NK-92 (cell line): ENCODE data around the gene KIF5C.

Experiments
- DNase-seq: peaks from one replicate; lab custom pipeline; 2025; ENCODE audit not compliant: unreplicated experiment; lab: John Stamatoyannopoulos, UW

KIF5C gene

GRCh38 chr2:148984449-148984848, 109.4 kb downstream of the KIF5C start:
- no peak for DNase-seq

GRCh38 chr2:148987286-148987685, 112.3 kb downstream of the KIF5C start:
- DNase-seq, result no peak

DNA sequence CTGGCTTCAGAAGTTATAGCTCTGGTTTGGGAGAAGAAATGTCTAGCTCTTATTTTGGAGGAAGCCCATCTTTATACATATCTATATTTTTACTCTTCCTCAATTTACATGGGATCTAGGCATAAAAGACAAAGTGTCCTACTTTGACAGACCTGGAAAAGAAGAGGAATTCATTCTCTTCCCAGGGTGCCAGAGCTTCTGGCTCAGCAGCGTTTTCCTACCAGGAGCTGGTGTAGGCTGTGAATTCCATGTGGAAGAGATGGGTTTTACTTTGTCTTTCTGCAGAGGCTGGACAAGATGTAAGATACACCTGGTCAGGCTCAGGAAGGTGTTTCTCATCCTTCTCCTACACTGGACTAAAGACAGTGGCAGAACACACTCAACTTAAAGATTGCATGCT, 113.3 kb downstream of the KIF5C start:
- no peak for DNase-seq

DNA sequence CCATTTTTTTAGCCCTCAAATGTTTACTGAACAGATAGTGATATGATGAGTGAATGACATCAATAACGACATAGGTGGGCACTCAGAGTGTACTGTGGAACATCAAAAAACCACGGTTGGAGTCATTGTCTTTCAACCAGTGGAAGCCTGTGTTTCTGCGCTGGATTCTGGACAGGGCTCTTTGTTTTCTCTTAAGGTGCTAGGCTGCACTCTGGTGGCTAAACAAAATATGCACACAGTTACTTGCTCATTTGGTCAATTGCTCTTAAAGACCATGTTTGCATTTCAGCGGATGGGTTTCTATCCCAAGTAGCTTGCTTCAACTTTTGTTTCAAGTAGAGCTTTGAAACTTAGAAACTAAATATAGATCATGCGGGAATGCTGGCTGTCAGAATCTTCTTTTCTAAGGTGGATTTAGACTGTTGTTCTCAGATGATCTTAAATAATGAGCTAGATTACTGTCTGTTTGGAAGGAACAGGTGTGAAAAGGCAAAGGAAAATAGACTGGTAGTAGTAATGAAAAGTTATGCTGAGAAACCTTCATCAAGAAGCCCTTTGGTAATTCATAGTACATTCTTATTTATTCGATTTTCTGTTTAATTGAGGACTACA, 115.0 kb downstream of the KIF5C start:
- no peak for DNase-seq

GRCh38 chr2:148990968-148991367, 115.9 kb downstream of the KIF5C start:
- DNase-seq, result no peak

- no peak for DNase-seq
Observed at GRCh38 chr2:148992448-148992847, 117.4 kb downstream of the KIF5C start.

GRCh38 chr2:148993351-148993750, 118.3 kb downstream of the KIF5C start:
- DNase-seq, result no peak

DNA sequence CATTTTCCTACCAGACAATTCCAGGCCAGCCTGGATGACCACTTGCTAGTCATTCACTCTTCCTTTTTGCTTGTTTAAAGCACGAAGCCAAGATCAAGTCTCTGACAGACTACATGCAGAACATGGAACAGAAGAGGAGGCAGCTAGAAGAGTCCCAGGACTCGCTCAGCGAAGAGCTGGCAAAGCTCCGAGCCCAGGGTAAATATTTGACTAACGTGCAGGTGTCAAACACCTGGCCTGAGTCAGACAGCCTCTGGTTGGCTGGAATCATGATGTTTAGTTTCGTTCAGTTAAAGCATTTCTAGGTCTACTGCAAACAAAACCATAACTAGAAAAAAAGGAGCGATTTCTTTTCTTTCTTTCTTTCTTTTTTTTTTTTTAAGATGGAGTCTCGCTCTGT, 119.3 kb downstream of the KIF5C start:
- DNase-seq, result no peak

DNA sequence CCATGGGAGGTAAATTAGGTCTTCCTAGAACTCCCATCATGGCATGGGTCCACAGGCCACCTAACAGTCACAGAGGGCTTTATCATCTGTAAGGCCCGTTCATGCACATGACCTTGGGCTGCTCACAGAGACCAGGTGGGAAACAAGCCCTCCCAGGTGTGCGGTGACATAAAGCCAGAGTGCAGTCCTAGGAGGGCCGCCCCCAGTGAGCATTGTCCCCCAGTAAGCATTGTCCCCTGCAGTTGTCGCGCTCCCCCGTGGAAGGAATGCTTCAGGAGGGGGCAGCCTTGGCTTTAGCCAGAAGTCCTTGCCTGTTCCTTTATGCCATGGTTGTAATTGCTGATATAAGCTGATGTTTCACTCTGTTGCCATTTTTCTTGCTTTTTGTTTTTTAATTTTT, 121.8 kb downstream of the KIF5C start:
- no peak for DNase-seq

DNA sequence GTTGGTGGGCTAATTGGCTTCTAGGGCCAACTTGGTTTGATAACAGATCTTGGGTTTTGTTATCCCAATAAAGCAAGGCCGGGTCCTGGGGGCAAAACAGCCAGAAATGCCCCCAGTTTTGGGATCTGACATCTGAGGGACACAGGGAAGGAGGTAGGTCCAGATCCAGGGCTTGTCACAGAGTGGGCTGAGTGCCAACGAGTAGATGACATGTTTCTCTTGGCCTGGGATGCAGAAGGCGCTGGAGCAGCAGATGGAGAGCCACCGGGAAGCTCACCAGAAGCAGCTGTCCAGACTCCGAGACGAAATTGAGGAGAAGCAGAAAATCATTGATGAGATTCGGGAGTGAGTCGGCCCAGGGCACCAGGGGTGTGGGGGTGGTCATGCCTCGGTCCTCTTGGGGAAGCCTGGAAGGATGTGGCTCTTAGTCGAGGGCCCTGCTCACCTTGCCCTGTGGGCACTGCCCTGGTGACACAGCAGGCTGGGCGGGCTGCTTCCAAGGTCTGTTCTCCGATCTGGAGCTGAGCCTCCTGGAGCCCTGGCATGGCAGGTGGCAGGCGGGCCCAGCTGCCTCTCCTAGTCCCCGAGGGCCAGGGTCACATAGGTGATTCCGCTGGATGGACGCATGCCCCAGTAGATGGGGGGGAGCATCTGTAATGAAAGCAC, 123.3 kb downstream of the KIF5C start:
- no peak for DNase-seq

DNA sequence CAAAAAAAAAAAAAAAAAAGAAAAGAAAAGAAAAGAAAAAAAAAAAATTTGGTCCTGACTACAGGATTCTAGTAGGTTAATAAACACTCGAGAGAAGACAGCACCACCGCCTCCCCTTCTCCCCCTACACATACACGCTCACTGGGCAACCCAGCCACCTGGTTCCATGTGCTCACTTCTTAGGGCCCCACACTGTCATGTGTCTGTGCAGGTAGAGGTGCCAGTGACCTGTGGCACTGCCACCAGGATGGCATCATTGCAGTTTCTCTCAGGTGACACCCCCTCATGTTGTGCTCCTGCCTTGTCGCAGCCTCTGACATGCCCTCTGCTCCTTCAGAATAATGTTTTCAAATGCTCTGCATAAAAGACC, 123.8 kb downstream of the KIF5C start:
- no peak for DNase-seq

- DNase-seq, result no peak
Observed at GRCh38 chr2:148999451-148999921, 124.5 kb downstream of the KIF5C start.

DNA sequence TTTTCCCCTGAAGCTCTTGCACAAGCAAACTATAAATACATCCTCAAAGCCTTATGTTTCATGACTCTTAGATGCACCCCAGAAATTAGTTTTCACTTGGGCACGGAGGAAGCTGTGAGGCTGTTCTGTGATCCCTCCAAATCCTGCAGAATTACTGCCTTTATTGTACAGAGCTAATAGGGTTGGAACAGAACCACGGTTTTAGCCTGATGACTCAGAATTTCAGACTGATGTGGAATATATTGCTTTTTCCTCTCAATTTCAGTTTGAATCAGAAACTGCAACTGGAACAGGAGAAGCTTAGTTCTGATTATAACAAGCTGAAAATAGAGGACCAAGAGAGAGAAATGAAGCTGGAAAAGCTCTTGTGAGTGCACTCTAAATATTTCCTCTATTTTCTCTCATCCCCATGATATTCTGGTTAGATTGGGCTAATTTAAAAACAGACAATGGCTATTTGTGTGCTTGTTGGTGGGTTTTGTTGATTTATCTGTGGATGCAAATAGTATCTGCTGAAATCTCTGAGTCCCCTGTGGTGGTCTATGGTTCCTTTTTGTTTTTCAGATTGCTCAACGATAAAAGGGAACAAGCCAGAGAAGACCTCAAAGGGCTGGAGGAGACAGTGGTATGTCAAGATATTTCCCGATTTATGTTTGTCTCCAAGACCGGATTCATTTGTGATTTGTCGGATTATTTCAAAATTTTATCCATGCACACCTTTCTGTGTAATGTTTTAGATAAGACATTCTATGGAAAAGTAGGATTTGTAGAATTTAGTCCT, 125.3 kb downstream of the KIF5C start:
- DNase-seq, result no peak

- DNase-seq, result no peak
Observed at GRCh38 chr2:149001496-149001895, 126.5 kb downstream of the KIF5C start.

DNA sequence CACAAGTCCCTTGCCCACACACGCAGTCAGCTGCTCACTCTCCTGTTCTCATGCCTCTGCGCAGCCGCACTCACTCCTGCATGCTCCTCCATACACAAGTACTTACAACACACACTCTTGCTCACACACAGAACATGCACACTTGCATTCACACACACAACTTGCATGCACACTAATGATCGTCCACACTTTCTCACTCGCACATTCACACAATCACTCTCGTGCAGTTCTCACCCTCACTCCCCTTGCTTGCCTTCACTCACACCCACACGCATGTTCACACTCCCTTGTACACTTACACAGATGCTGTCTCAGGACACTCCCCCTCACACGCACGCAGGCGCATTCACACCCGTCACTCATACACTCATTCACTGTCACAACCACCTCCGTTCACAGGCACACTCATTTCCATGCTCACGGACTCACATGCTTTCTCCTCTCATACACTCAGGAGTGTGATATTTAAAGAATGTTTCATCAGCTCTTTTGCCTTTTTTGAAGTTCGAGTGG, 127.4 kb downstream of the KIF5C start:
- DNase-seq, result no peak

GRCh38 chr2:149002891-149003740, 128.1 kb downstream of the KIF5C start:
- no peak for DNase-seq

DNA sequence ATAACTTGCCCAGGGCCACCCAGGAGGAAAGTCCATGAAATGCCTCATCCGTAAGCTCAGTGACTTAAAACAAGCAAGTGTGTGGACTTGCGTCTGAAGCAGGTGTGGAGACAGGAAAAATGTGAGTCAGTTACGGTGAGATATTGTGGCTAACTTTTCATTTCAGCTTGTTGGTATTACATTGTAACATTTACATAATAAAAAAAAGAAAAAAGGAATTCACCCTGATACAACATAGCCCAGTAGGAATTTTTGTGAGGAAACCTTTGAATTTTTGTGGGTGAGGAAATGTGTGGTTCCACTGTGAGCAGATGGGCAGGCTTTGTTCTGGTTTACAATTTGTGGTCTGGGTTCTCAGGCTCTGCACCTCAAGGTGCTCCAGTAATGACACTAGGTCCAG, 129.8 kb downstream of the KIF5C start:
- no peak for DNase-seq

DNA sequence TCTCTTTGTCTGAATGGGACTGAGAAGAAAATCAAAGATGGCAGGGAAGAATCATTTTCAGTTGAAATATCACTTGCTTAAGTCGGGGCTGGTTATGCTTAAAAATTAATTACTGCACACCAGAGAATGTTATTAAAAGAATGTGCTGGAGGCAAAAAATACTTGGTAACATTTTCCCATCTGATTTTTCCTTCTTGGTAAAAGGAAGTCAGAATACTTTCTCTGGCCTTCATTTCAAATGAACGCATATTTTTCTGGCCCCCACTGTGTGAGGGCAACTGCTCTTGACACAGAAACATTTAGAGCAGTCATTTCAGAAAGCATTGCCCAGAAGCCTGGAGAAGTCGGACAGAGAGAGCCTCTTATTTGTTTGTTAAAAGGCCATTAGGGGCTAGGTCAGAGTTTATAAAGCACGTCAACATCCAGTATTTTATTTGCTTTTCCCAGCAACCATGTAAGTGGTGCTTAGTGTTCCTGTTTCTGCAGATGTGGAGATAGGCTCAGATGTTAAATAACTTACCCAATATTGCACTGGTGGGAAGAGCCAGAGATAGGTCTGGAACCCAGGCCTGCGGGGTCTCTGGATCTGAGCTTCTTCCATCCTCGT, 130.5 kb downstream of the KIF5C start:
- no peak for DNase-seq

DNA sequence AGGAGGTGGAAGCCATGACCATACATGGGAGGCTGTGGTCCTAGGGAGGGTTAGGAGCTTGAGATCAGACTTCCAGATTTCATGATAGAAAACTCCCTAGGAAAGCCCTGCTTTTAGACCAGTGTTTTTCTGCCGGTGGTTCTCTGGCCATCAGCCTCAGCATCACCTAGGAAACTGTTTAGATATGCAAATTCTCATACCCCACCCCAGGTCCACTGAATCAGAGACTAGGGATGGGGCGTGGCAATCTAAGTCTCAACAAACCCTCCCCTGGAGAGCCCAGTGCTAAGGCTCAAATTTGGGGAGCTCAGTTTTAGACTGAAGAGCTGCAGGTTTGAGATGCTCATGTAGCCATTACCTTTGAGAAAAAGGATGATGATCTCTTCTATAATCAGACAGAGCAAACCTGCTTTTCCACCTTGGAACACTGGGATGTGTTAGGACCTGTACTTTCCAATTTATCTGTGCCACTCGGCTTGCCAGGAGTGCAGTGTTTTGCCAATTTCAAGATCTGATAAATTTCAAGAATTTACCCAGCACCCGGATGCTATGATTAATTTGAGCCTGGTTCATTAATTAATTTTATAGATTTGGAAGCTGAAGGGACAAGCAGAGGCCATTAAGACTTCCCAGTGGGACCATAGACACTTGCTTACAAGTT, 132.0 kb downstream of the KIF5C start:
- no peak for DNase-seq

GRCh38 chr2:149008381-149008780, 133.4 kb downstream of the KIF5C start:
- DNase-seq, result no peak
